SU-DHL-6 (cell line): ENCODE results near the gene ADCYAP1R1.

Experiments
- H2AFZ ChIP-seq: fragments of 200-600 bp; sonication (generic); 2 replicates; pipeline ENCODE4 v1.6.1; 2014; ENCODE audit warnings: low read depth, mild to moderate bottlenecking, moderate library complexity, mixed read lengths, antibody characterized with exemption, low read length; ENCODE audit not compliant: severe bottlenecking
- H3F3A ChIP-seq: fragments of 200-600 bp; shearing (Covaris generic); 2 replicates; pipeline ENCODE4 v1.6.0; 2016; ENCODE audit warnings: antibody characterized with exemption, mild to moderate bottlenecking; ENCODE audit not compliant: insufficient read depth
- H3K27ac ChIP-seq: fragments of 200-600 bp; sonication (generic); 2 replicates; pipeline ENCODE4 v1.5.1; 2016; ENCODE audit warnings: low read depth, mild to moderate bottlenecking, low read length, moderate library complexity, mixed read lengths
- H3K27me3 ChIP-seq: fragments of 200-600 bp; sonication (generic), shearing (Covaris generic); 2 replicates; pipeline ENCODE4 v1.6.0; 2014; ENCODE audit warnings: mild to moderate bottlenecking, low read length
- H3K36me3 ChIP-seq: fragments of 200-600 bp; sonication (generic); 2 replicates; pipeline ENCODE4 v1.6.1; 2014; ENCODE audit warnings: mild to moderate bottlenecking, low read length, mixed read lengths
- H3K4me2 ChIP-seq: fragments of 300-600, 200-600 bp; shearing (Covaris generic), sonication (generic); 2 replicates; pipeline ENCODE4 v1.6.0; 2014; ENCODE audit warnings: low read length, low read depth, mild to moderate bottlenecking; ENCODE audit not compliant: poor library complexity, severe bottlenecking
- H3K4me3 ChIP-seq: fragments of 200-600 bp; sonication (generic); 2 replicates; pipeline ENCODE4 v1.5.1; 2014; ENCODE audit warnings: antibody characterized with exemption, low read length, mild to moderate bottlenecking, mixed read lengths; ENCODE audit not compliant: insufficient read depth, poor library complexity, severe bottlenecking
- H3K79me2 ChIP-seq: fragments of 200-600 bp; sonication (generic); 2 replicates; pipeline ENCODE4 v1.6.1; 2014; ENCODE audit warnings: mild to moderate bottlenecking, low read length, moderate library complexity; ENCODE audit not compliant: insufficient read depth
- H3K9ac ChIP-seq: fragments of 200-600 bp; sonication (generic); 2 replicates; pipeline ENCODE4 v1.7.0; 2014; ENCODE audit warnings: mild to moderate bottlenecking, low read length
- H3K9me2 ChIP-seq: fragments of 200-600 bp; sonication (generic); replicated peaks from 2 replicates; pipeline ENCODE4 v1.6.1; 2014; ENCODE audit warnings: low read length; ENCODE audit not compliant: insufficient read depth
- H3K9me3 ChIP-seq: fragments of 200-600 bp; sonication (generic); 2 replicates; pipeline ENCODE4 v1.6.1; 2014; ENCODE audit warnings: low read length, mixed read lengths; ENCODE audit not compliant: insufficient read depth
- H4K20me1 ChIP-seq: fragments of 200-600 bp; sonication (generic); 2 replicates; pipeline ENCODE4 v1.6.1; 2014; ENCODE audit warnings: low read depth, mild to moderate bottlenecking, antibody characterized with exemption, low read length, moderate library complexity, mixed read lengths
- EZH2phosphoT487 ChIP-seq: fragments of 200-600 bp; sonication (generic), shearing (Covaris generic); conservative IDR thresholded peaks from 2 replicates; pipeline ENCODE4 v1.6.1; 2018; ENCODE audit warnings: mild to moderate bottlenecking, antibody characterized with exemption, low read length, moderate library complexity, mixed read lengths
- TF ChIP-seq, protein P1 (sequence below): fragments of 200-600 bp; sonication (generic); IDR thresholded peaks from one replicate; pipeline ENCODE4 v1.5.1; 2017; ENCODE audit warnings: antibody characterized with exemption, mild to moderate bottlenecking, low read length, moderate library complexity; ENCODE audit not compliant: insufficient read depth, poor library complexity, severe bottlenecking

Gene ADCYAP1R1

DNA sequence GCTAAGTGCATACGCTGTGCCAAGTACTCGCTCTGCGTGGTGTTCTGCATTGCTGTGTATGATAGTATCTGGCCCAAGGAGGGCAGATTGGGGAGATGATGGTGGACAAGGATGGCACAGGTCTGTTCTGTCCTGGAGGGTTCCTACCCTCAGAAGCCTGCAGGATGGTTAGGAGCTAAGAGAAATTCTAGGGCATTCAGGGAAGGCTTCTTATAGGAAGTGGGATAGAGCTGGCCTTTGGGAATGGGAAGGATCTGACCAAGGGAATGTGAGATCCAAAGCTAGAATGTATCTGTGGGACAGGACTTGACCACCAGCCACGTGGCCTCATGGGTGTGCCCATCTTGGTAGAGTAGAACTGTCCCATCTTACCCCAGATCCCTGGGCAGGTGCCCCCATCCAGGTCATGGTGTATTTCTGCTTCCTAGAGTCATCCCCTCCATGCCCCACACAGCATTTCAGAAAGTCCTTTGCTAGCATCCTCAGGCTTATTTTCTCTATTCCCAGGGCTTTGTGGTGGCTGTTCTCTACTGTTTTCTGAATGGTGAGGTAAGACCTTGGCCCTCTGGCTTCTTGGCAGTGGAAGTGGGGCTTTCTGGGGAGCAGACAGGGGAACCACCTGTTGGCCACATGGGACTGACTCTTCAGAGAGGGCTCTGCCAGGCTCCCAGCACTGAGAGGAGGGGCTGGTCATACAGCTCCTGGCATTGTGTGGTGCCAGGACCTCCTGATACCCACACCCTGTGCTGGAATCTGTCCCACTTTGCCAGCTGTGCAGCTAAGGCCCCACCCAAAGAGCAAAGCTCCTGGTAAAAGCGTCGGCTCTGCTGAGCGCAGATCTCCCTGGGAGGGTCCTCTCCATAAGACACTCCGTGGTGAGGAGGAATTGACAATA is 52.5 kb downstream of the ADCYAP1R1 start:
- Histone ChIP-seq H2AFZ (no peak overlapping the region), H4K20me1 (no peaks in the 10 kb centered on the region), H3K4me3 (no peak overlapping the region), H3K9me3 (no peaks in the 10 kb centered on the region), H3K9me2 (no peaks in the 10 kb centered on the region), H3K36me3 (no peaks in the 10 kb centered on the region), H3K27me3 (no peaks in the 10 kb centered on the region), H3F3A (no peaks in the 10 kb centered on the region), H3K9ac (no peak overlapping the region), H3K79me2 (no peaks in the 10 kb centered on the region), H3K27ac (no peak overlapping the region), H3K4me2 (no peak overlapping the region)
- TF ChIP-seq, protein P1, sequence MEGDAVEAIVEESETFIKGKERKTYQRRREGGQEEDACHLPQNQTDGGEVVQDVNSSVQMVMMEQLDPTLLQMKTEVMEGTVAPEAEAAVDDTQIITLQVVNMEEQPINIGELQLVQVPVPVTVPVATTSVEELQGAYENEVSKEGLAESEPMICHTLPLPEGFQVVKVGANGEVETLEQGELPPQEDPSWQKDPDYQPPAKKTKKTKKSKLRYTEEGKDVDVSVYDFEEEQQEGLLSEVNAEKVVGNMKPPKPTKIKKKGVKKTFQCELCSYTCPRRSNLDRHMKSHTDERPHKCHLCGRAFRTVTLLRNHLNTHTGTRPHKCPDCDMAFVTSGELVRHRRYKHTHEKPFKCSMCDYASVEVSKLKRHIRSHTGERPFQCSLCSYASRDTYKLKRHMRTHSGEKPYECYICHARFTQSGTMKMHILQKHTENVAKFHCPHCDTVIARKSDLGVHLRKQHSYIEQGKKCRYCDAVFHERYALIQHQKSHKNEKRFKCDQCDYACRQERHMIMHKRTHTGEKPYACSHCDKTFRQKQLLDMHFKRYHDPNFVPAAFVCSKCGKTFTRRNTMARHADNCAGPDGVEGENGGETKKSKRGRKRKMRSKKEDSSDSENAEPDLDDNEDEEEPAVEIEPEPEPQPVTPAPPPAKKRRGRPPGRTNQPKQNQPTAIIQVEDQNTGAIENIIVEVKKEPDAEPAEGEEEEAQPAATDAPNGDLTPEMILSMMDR, result no peak
- TF ChIP-seq EZH2phosphoT487, result no peak

DNA sequence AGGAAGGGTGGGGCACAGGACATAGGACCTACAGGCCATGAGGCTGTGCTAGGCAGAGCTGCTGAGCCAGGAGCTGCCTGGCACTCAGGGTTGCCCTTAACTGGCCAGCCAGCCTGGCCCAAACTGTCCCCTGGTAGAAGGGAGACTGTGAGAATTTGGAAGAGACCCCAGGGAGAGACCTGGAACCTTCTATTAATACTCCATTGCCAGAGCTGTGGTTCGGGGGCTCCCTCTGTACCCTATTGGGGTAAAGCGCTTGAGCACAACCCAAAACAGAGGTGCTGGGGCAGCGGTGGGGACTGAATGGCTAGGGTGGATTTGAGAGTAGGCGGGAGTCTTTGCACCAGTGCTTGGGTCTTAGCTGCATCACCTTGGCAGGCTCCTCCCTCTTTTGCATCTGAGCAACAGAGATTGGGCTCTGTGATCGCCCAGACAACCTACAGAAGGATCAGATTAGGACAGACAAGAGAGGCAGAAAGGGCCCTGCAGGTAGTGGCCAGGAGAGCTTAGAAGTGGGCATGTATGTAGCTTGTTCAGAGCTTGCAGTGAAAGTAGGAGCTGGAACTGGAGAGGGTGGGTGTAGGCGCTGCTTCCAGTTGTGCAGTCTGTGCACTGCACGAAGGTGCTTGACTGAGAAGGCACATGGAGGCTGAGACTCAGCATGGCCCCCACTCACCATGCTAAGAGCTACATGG is 53.3 kb downstream of the ADCYAP1R1 start:
- H4K20me1 ChIP-seq, result no peaks in the 10 kb centered on the region
- no peaks in the 10 kb centered on the region for H3K9me2 ChIP-seq
- H3K36me3 ChIP-seq, result no peaks in the 10 kb centered on the region
- H3K4me2 ChIP-seq, result no peak overlapping the region
- no peak overlapping the region for H2AFZ ChIP-seq
- H3K27ac ChIP-seq, result no peak overlapping the region
- no peak overlapping the region for H3K4me3 ChIP-seq
- no peaks in the 10 kb centered on the region for H3F3A ChIP-seq
- no peaks in the 10 kb centered on the region for H3K9me3 ChIP-seq
- no peak for TF ChIP-seq EZH2phosphoT487
- TF ChIP-seq, protein P1, result no peak
- no peaks in the 10 kb centered on the region for H3K79me2 ChIP-seq
- no peak overlapping the region for H3K9ac ChIP-seq
- no peaks in the 10 kb centered on the region for H3K27me3 ChIP-seq

DNA sequence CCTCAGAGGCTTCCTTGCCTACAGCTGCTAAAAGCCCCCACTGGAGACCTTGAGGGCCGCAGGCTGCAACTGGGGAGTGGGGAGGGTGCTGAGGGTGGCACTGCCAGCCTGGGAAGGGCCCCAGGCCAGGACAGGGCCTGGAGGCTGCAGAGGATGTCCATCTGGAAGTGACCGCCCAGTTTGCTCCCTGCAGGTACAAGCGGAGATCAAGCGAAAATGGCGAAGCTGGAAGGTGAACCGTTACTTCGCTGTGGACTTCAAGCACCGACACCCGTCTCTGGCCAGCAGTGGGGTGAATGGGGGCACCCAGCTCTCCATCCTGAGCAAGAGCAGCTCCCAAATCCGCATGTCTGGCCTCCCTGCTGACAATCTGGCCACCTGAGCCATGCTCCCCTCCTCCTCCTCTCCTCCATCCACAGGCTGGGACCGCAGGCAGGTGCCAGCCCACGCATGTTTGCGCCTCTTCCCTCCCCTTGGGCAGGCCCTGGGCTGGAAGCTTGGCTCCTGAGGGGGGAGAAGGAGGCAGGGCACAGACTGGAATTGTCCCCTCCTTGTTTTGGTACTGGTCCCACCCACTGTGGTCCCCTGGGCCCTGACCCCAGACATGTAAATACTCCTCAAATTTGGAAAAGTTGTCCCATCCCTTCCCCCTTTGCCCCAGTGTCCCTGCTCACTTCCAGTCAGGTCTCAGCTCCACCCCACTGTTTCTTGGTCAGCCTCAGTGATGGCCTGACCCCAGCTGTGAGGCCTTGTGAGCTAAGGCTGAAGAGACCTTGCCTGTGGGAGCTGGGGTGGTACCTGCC is 54.4 kb downstream of the ADCYAP1R1 start:
- H3K9me2 ChIP-seq, result no peaks in the 10 kb centered on the region
- TF ChIP-seq EZH2phosphoT487, result no peak
- TF ChIP-seq, protein P1, result no peak

More for the DNA sequence above, 54.4 kb downstream of the ADCYAP1R1 start:
- H3K4me3 ChIP-seq, result no peak overlapping the region
- no peak overlapping the region for H3K9ac ChIP-seq
- H3K9me3 ChIP-seq, result no peaks in the 10 kb centered on the region
- H4K20me1 ChIP-seq, result no peaks in the 10 kb centered on the region
- H3K4me2 ChIP-seq, result no peak overlapping the region
- no peaks in the 10 kb centered on the region for H3F3A ChIP-seq
- no peak overlapping the region for H2AFZ ChIP-seq
- H3K79me2 ChIP-seq, result no peaks in the 10 kb centered on the region
- H3K27me3 ChIP-seq, result no peaks in the 10 kb centered on the region
- no peaks in the 10 kb centered on the region for H3K36me3 ChIP-seq
- H3K27ac ChIP-seq, result no peak overlapping the region
